Kidney epithelial cell (primary cell): ENCODE data around the gene NAA11. TPM values are rescaled to one million over a fixed set of nuclear protein-coding genes. Genes with fewer than 3 reads are reported as not detected.

Source experiments
- DNase-seq: peaks from one replicate; pipeline ENCODE4 v3.0.0-alpha.2; 2010; ENCODE audit warnings: low read depth
- H3K27me3 ChIP-seq: 2 replicates; pipeline ENCODE4 v1.6.0; 2011; ENCODE audit warnings: low read length; ENCODE audit not compliant: control insufficient read depth, insufficient read depth
- H3K36me3 ChIP-seq: 2 replicates; pipeline ENCODE4 v1.5.1; 2011; ENCODE audit warnings: low read length; ENCODE audit not compliant: control insufficient read depth, insufficient read depth
- H3K4me3 ChIP-seq: 2 replicates; pipeline ENCODE4 v1.5.1; 2011; ENCODE audit warnings: low read depth, mild to moderate bottlenecking, control low read depth, low read length
- CTCF ChIP-seq: IDR thresholded peaks from 2 replicates; pipeline ENCODE4 v1.5.1; 2011; ENCODE audit warnings: mild to moderate bottlenecking, moderate library complexity, low read length, control low read depth, inconsistent platforms; ENCODE audit not compliant: insufficient read depth, poor library complexity, severe bottlenecking
- total RNA-seq: library from RNA; depleted of rRNA; stranded (reverse); fragments of >200 nt; gene quantifications from 2 replicates; pipeline ENCODE4 v1.2.3, GENCODE V29; 2015

Gene NAA11
- total RNA-seq, 1 donor from 2014 or later = not detected

GRCh38 chr4:79308137-79308536 lies 17.7 kb downstream of the NAA11 start:
- no peaks in the 10 kb centered on the region for H3K36me3 ChIP-seq
- no peak for DNase-seq
- H3K27me3 ChIP-seq = no peaks in the 10 kb centered on the region
- no peak overlapping the region for H3K4me3 ChIP-seq
- TF ChIP-seq CTCF = no peak

- no peak for DNase-seq
- no peak for TF ChIP-seq CTCF
- no peaks in the 10 kb centered on the region for H3K27me3 ChIP-seq
- no peak overlapping the region for H3K4me3 ChIP-seq
- no peaks in the 10 kb centered on the region for H3K36me3 ChIP-seq
Measured at GRCh38 chr4:79306795-79307194, 19.1 kb downstream of the NAA11 start.

- no peak for TF ChIP-seq CTCF
- Histone ChIP-seq H3K36me3 (no peaks in the 10 kb centered on the region), H3K27me3 (no peaks in the 10 kb centered on the region), H3K4me3 (no peak overlapping the region)
- no peak for DNase-seq
Measured at GRCh38 chr4:79300280-79300679, 25.6 kb downstream of the NAA11 start.

GRCh38 chr4:79298484-79298883 lies 27.4 kb downstream of the NAA11 start:
- Histone ChIP-seq H3K36me3 (no peaks in the 10 kb centered on the region), H3K27me3 (no peaks in the 10 kb centered on the region), H3K4me3 (no peak overlapping the region)
- TF ChIP-seq CTCF = no peak
- DNase-seq = no peak

GRCh38 chr4:79298027-79298426 lies 27.8 kb downstream of the NAA11 start:
- Histone ChIP-seq H3K36me3 (no peaks in the 10 kb centered on the region), H3K4me3 (no peak overlapping the region), H3K27me3 (no peaks in the 10 kb centered on the region)
- no peak for TF ChIP-seq CTCF
- DNase-seq = no peak

GRCh38 chr4:79297479-79297878 lies 28.4 kb downstream of the NAA11 start:
- H3K4me3 ChIP-seq = no peak overlapping the region
- no peaks in the 10 kb centered on the region for H3K27me3 ChIP-seq
- H3K36me3 ChIP-seq = no peaks in the 10 kb centered on the region
- no peak for DNase-seq
- TF ChIP-seq CTCF = no peak
